Gastrocnemius medialis (tissue), 4 donors: ENCODE data around the gene MVD. TPM values are rescaled to one million over a fixed set of nuclear protein-coding genes. Genes with fewer than 3 reads are reported as not detected.

Source experiments
- ATAC-seq, 2 donors: fragments of 150-250 bp; one replicate each; pipeline ENCODE4 v1.9.1; 2016
- DNase-seq, 2 donors: peaks; one replicate each; pipeline ENCODE4 v3.0.0-alpha.2; 2019
- H3K27ac ChIP-seq, 4 donors: fragments of 200-600 bp; sonication (generic); 1 replicate in 1 of 4; 2 replicates in 3 of 4; pipeline ENCODE4 v1.5.1; 2016 to 2018; ENCODE audit warnings: mild to moderate bottlenecking in 2 of 4, moderate library complexity in 1 of 4
- H3K27me3 ChIP-seq, 3 donors: fragments of 200-600 bp; sonication (generic) in 2 of 3; 1 replicate in 1 of 3; 2 replicates in 2 of 3; pipeline versions ENCODE4 v1.5.1 to v1.6.0; 2016 to 2019; ENCODE audit warnings: mild to moderate bottlenecking in 1 of 3, moderate library complexity in 1 of 3
- H3K36me3 ChIP-seq, 2 donors: fragments of 200-600 bp; sonication (generic) in 1 of 2; one replicate each; pipeline ENCODE4 v1.5.1; 2017 to 2018
- H3K4me1 ChIP-seq, 2 donors: fragments of 200-600 bp; sonication (generic) in 1 of 2; one replicate each; pipeline ENCODE4 v1.5.1; 2016 to 2017; ENCODE audit warnings: mild to moderate bottlenecking in 2 of 2
- H3K4me3 ChIP-seq, 4 donors: fragments of 200-600 bp; sonication (generic) in 3 of 4; 1 replicate in 1 of 4; 2 replicates in 3 of 4; pipeline ENCODE4 v1.5.1; 2016 to 2019; ENCODE audit warnings: mild to moderate bottlenecking in 2 of 4
- H3K9me3 ChIP-seq, 3 donors: fragments of 200-600 bp; sonication (generic) in 2 of 3; 1 replicate in 1 of 3; 2 replicates in 2 of 3; pipeline ENCODE4 v1.5.1; 2016 to 2019
- CTCF ChIP-seq, 5 experiments: fragments of 450-650 bp in 3 of 5; fragments of 200-600 bp in 2 of 5; sonication (generic) in 2 of 5; IDR thresholded peaks in 4 of 5; conservative IDR thresholded peaks in 1 of 5; 1 replicate in 4 of 5; 2 replicates in 1 of 5; pipeline ENCODE4 v1.5.1; 2016 to 2019; ENCODE audit warnings: antibody characterized with exemption in 5 of 5, mild to moderate bottlenecking in 3 of 5, moderate library complexity in 3 of 5
- POLR2A ChIP-seq, 2 donors: fragments of 450-650 bp; IDR thresholded peaks; one replicate each; pipeline ENCODE4 v1.6.1; 2017; ENCODE audit warnings: antibody characterized with exemption in 2 of 2, mild to moderate bottlenecking in 2 of 2, moderate library complexity in 2 of 2
- in situ Hi-C, 4 donors: fragments of 200-750 bp; cut with MboI; loops; one replicate each; pipeline versions ENCODE4 v1.15.0 to v1.8.0; 2017; ENCODE audit warnings: low sequenced_read_pairs in 4 of 4
- intact Hi-C: fragments of 100-400 bp; cut with DNase I; formaldehyde crosslinking; loops from one replicate; pipeline ENCODE4 v1.15.1; 2023; ENCODE audit warnings: low total_unique reads
- total RNA-seq, 4 donors: library from RNA; depleted of rRNA; stranded (reverse); fragments of >200 nt; gene quantifications; one replicate each; pipeline versions ENCODE4 v1.1.0 to v1.2.3, GENCODE V29; 2016

The MVD gene
- total RNA-seq, 4 donors from 2014 or later: 9.0 to 16.3 (median 13.4) TPM

- DNase-seq (no peak), ATAC-seq (no peak)
- Histone ChIP-seq H3K9me3 (no peaks in the 10 kb centered on the region), H3K4me3 (peak overlapping the region in 1 of 4 donors; percentile 10), H3K4me1 (peaks cover 26 to 33% of the 10 kb centered on the region in 2 donors), H3K27ac (peak overlapping the region in 1 of 4 donors; percentile 71), H3K36me3 (peaks cover 0 to 8% of the 10 kb centered on the region in 2 donors), H3K27me3 (no peaks in the 10 kb centered on the region)
- in situ Hi-C loops (loop anchor here in 1 of 4 donors (10.0 kb wide), 1 partner anchor 129 kb away; the partner anchor contains the start of gene ZC3H18), intact Hi-C loops (loop anchor here (10.0 kb wide), 1 partner anchor 151 kb away; the partner anchor contains the start of genes GALNS and TRAPPC2L)
- no peak for TF ChIP-seq POLR2A (IDR thresholded peaks at IDR 0.05)
- no peak for TF ChIP-seq CTCF (IDR thresholded peaks at IDR 0.05 in 4 of 5, conservative IDR thresholded peaks at IDR 0.05 in 1 of 5)
Measured at GRCh38 chr16:88703486-88704309, 40.8 kb upstream of the MVD start.

GRCh38 chr16:88702371-88703210 lies 39.7 kb upstream of the MVD start:
- Histone ChIP-seq H3K4me1 (peaks cover 23 to 26% of the 10 kb centered on the region in 2 donors), H3K27me3 (no peaks in the 10 kb centered on the region), H3K36me3 (peaks cover 0 to 20% of the 10 kb centered on the region in 2 donors), H3K9me3 (no peaks in the 10 kb centered on the region), H3K27ac (peak overlapping the region in 3 of 4 donors; percentile 43 to 72 (median 71)), H3K4me3 (no peak overlapping the region)
- DNase-seq (no peak), ATAC-seq (no peak)
- intact Hi-C loops: loop anchor here (10.0 kb wide), 1 partner anchor 152 kb away; the partner anchor contains the start of genes GALNS and TRAPPC2L
- in situ Hi-C loops: loop anchor here in 1 of 4 donors (10.0 kb wide), 1 partner anchor 128 kb away; the partner anchor contains the start of gene ZC3H18
- TF ChIP-seq POLR2A (IDR thresholded peaks at IDR 0.05) (no peak), CTCF (IDR thresholded peaks at IDR 0.05 in 4 of 5, conservative IDR thresholded peaks at IDR 0.05 in 1 of 5) (no peak)

GRCh38 chr16:88701581-88702370 lies 38.9 kb upstream of the MVD start:
- Histone ChIP-seq H3K4me3 (peak overlapping the region in 2 of 4 donors; percentile 2 to 24), H3K9me3 (no peaks in the 10 kb centered on the region), H3K27me3 (no peaks in the 10 kb centered on the region), H3K4me1 (peaks cover 15 to 18% of the 10 kb centered on the region in 2 donors), H3K36me3 (peaks cover 0 to 28% of the 10 kb centered on the region in 2 donors), H3K27ac (peak overlapping the region in 3 of 4 donors; percentile 43 to 72 (median 71))
- ATAC-seq (no peak), DNase-seq (no peak)
- intact Hi-C loops (loop anchor here (10.0 kb wide), 1 partner anchor 153 kb away; the partner anchor contains the start of genes GALNS and TRAPPC2L), in situ Hi-C loops (loop anchor here in 1 of 4 donors (10.0 kb wide), 1 partner anchor 127 kb away; the partner anchor contains the start of gene ZC3H18)
- TF ChIP-seq POLR2A (IDR thresholded peaks at IDR 0.05) (no peak), CTCF (IDR thresholded peaks at IDR 0.05 in 4 of 5, conservative IDR thresholded peaks at IDR 0.05 in 1 of 5) (no peak)
